NCI-H748 treated with DMSO at 0.1 percent for 48 hours (cell line): ENCODE data around the gene INSYN1.

Experiments
- DNase-seq: peaks from one replicate; lab custom pipeline; 2025; lab: John Stamatoyannopoulos, UW

The INSYN1 gene

DNA sequence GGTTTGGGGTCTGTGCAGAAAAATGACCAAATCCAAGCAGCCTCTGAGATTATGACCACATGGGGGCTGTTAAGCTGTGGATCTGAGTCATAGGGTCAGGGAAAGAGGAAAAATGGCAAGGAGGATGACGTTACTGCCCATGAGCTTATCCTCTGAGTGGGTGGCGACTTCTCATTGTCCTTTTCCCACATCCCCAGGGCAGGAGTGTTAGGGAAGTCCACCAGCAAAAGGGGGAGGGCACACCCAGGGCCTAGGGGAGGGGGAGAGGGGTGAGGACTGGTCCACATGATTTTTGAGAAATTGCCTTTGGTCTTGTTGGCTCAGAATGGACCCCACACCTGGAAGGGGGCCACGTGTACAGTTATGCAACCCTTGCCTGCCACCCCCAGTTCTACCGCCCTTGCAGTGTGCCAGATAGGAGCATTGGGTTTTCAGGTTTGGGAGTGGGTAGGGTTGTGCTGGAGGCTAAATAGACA, 66.3 kb downstream of the INSYN1 start:
- DNase-seq: no peak

DNA sequence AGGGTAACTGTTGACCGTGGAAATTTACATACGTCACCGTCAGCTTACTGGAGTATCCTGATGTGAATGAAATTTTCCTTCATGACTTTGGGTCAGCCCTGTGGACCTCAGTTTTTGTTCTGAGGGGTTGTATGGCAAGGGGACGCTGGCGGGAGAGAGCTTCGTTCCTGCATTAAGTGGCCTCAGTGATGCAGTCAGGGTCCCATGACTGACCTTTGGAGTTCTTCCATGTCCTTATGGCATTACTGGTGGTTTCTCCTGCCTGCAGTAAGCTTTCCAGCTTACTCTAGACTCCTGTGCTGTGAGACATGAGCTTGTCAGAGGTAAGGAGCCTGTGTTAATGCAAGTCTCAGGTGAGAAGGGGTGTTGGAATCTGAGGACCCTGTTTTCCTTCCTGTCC, 67.2 kb downstream of the INSYN1 start:
- no peak for DNase-seq
